ENCODE data around the gene CFAP221. TPM values are rescaled to one million over a fixed set of nuclear protein-coding genes. Genes with fewer than 3 reads are reported as not detected.

Gene CFAP221
- total RNA-seq, 1 donor from 2014 or later, result not detected

- Histone ChIP-seq H3K27ac (peak overlapping the region in 1 of 2 donors; percentile 46), H3K36me3 (no peaks in the 10 kb centered on the region), H3K27me3 (no peaks in the 10 kb centered on the region), H3K4me1 (peaks cover 0 to 20% of the 10 kb centered on the region in 2 donors), H3K9me3 (no peaks in the 10 kb centered on the region), H3K4me3 (no peak overlapping the region)
- no peak for TF ChIP-seq CTCF (IDR thresholded peaks at IDR 0.05)
- DNase-seq (ENCODE audit: low spot score in 2 of 2), result no peak
- intact Hi-C loops (cut with DNase I), result loop anchor here (2.0 to 10.0 kb wide), 2 partner anchors 113 to 161 kb away; partner anchors contain the start of gene PTPN4
Observed at GRCh38 chr2:119645173-119645855, 101.1 kb downstream of the CFAP221 start.

- intact Hi-C loops (cut with DNase I), result loop anchor here (10.0 kb wide), 1 partner anchor 161 kb away; no protein-coding TSS in a partner anchor
- peak overlapping the region; percentile 25 to 46 for H3K27ac ChIP-seq
- no peak for TF ChIP-seq CTCF (IDR thresholded peaks at IDR 0.05)
Observed at GRCh38 chr2:119646149-119646548, 101.9 kb downstream of the CFAP221 start.

GRCh38 chr2:119647440-119648169 is 103.4 kb downstream of the CFAP221 start:
- Histone ChIP-seq H3K4me3 (no peak overlapping the region), H3K9me3 (no peaks in the 10 kb centered on the region), H3K36me3 (no peaks in the 10 kb centered on the region), H3K27me3 (no peaks in the 10 kb centered on the region), H3K4me1 (peaks cover 0 to 17% of the 10 kb centered on the region in 2 donors), H3K27ac (peak overlapping the region; percentile 48 to 63)
- no peak for TF ChIP-seq CTCF (IDR thresholded peaks at IDR 0.05)
- intact Hi-C loops (cut with DNase I), result loop anchor here (10.0 kb wide), 1 partner anchor 163 kb away; no protein-coding TSS in a partner anchor
- DNase-seq (ENCODE audit: low spot score in 2 of 2), result peak; percentile 36 to 77

More at GRCh38 chr2:119646149-119646548, 101.9 kb downstream of the CFAP221 start:
- DNase-seq (ENCODE audit: low spot score in 2 of 2), result no peak
- no peaks in the 10 kb centered on the region for H3K36me3 ChIP-seq
- no peak overlapping the region for H3K4me3 ChIP-seq
- no peaks in the 10 kb centered on the region for H3K27me3 ChIP-seq
- no peaks in the 10 kb centered on the region for H3K9me3 ChIP-seq
- peaks cover 0 to 20% of the 10 kb centered on the region in 2 donors for H3K4me1 ChIP-seq

GRCh38 chr2:119649364-119649917 is 105.2 kb downstream of the CFAP221 start:
- no peaks in the 10 kb centered on the region for H3K9me3 ChIP-seq
- no peak overlapping the region for H3K27ac ChIP-seq
- H3K36me3 ChIP-seq, result no peaks in the 10 kb centered on the region
- H3K4me1 ChIP-seq, result peaks cover 0 to 17% of the 10 kb centered on the region in 2 donors
- no peak for TF ChIP-seq CTCF (IDR thresholded peaks at IDR 0.05)
- intact Hi-C loops (cut with DNase I), result loop anchor here (10.0 kb wide), 1 partner anchor 165 kb away; no protein-coding TSS in a partner anchor
- H3K4me3 ChIP-seq, result no peak overlapping the region
- no peaks in the 10 kb centered on the region for H3K27me3 ChIP-seq
- DNase-seq (ENCODE audit: low spot score in 2 of 2), result no peak

GRCh38 chr2:119650206-119650605 is 106.0 kb downstream of the CFAP221 start:
- no peak overlapping the region for H3K27ac ChIP-seq
- no peaks in the 10 kb centered on the region for H3K27me3 ChIP-seq
- no peak for DNase-seq (ENCODE audit: low spot score in 2 of 2)
- no peak for TF ChIP-seq CTCF (IDR thresholded peaks at IDR 0.05)
- intact Hi-C loops (cut with DNase I), result no loop called here
- H3K36me3 ChIP-seq, result no peaks in the 10 kb centered on the region
- H3K9me3 ChIP-seq, result no peaks in the 10 kb centered on the region
- no peak overlapping the region for H3K4me3 ChIP-seq
- peaks cover 0 to 16% of the 10 kb centered on the region in 2 donors for H3K4me1 ChIP-seq

All from ascending aorta (tissue), 2 donors.